NCI-H345 (cell line): ENCODE results near the gene RNF121.
"Not testable (repeated sequence)": the region's sequence is repeated elsewhere in the genome, so short reads cannot be mapped to it uniquely, and the experiment has no call there.

ENCODE experiments used
- DNase-seq: peaks from one replicate; lab custom pipeline; 2025; lab: John Stamatoyannopoulos, UW

Gene RNF121

GRCh38 chr11:71928737-71929443 is at the start of gene RNF121:
Gene RNF121 (plus strand): TSS chr11:71929046. CDS start chr11:71929062, 16 bp downstream.
- peak; percentile 98 for DNase-seq

DNA sequence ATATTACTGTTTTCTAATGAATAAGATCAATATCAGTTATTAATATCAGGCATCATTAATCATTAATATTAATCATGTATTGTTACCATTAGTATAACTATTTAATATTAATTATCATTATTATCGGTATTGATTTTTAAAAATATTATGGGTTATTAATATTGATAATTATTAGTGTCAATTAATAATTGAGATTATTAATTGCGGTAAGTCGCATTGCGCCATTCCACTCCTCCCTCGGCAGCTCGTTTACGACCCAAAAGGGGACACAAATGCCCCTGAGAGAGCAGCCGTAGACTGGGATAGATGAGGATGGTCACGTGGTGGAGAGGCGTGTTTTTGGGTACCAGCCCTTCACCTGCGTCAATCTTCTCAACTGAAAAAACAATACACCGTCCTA is 43.0 kb upstream of the RNF121 start:
- not testable (repeated sequence) for DNase-seq

- DNase-seq: not testable (repeated sequence)
Measured at GRCh38 chr11:71888335-71889010, 40.4 kb upstream of the RNF121 start.

DNA sequence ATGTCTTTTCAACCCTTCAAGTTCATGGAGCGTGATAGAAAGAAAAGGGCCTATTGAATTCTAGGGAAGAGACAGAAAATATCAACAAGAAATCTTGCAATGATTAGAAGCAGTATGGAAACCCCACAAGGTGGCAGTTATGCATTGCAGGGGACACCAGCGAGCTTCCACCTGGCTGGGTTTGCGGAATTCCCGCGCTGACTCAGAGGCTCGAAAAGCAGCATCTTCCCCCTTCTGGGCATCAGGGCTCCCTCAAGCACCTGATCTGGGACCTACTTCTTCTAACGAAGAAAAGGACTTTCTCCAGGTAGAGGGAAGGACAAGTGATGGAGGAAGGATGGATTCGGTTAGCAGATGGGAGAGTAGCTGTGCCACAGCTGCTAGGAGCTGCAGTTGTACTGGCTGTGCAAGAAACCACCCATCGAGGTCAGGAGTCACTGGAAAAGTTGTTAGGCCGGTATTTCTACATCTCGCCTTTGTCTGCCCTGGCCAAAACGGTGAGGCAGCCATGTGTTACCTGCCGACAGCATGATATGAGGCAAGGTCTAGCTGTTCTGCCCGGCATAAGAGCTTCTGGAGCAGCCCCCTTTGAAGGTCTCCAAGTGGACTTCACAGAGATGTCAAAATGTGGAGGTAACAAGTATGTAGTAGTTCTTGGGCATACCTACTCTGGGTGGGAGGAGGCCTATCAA is 39.5 kb upstream of the RNF121 start:
- DNase-seq: not testable (repeated sequence)

DNA sequence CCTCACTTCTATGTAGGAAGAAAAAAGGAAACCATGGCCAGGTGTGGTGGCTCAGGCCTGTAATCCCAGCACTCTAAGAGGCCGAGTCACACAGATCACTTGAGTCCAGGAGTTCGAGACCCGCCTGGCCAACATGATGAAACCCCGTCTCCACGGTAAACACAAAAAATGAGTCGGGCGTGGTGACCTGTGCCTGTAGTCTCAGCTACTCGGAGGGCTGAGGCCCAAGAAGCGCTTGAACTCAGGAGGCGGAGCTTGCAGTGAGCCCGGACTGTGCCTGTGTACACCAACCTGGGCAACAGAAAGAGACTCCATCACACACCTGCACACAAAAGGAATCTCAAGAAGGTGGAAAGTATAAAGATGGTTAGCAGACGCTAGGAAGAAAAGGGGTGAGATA is 32.9 kb upstream of the RNF121 start:
- no peak for DNase-seq

- DNase-seq: not testable (repeated sequence)
Measured at GRCh38 chr11:71901137-71901536, 27.7 kb upstream of the RNF121 start.

DNA sequence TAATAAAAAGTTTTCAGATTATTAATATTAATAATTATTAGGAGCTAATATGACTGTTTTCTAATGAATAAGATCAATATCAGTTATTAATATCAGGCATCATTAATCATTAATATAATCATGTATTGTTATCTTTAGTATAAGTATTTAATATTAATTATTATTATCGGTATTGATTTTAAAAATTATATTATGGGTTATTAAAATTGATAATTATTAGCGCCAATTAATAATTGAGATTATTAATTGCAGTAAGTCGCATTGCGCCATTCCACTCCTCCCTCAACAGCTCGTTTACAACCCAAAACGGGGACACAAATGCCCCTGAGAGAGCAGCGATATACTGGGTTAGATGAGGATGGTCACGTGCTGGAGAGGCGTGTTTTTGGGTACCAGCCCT is 20.6 kb upstream of the RNF121 start:
- no peak for DNase-seq

DNA sequence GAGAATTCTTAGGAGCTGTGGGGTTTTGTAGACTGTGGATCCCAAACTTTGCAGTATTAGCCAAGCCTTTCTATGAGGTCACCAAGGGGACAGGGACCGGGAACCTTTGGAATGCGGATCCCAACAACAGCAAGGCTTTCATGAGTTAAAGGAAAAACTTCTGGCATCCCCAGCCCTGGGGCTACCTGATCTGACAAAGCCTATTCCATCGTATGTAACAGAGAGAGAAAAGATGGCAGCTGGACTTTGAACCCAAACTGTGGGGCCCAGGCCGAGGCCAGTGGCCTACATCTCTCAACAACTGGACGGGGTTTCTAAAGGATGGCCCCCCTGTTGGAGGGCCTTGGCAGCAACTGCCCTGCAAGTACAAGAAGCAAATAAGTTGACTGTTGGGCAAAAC is 18.1 kb upstream of the RNF121 start:
- not testable (repeated sequence) for DNase-seq

DNA sequence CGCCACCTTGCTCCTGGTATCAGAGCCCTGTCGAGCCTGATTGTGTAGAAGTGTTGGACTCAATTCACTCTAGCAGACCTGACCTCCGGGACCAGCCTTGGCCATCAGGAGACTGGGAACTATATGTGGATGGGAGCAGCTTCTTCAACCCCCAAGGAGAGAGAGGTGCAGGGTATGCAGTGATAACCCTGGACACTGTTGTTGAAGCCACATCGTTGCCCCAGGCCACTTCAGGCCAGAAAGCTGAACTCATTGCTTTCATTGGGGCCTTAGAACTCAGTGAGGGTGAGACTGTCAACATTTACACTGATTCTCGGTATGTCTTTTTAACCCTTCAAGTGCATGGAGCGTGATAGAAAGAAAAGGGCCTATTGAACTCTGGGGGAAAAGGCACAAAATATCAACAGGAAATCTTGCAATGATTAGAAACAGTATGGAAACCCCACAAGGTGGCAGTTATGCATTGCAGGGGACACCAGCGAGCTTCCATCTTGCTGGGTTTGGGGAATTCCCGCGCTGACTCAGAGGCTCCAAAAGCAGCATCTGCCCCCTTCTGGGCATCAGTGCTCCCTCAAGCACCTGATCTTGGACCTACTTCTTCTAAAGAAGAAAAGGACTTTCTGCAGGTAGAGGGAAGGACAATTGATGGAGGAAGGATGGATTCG is 17.4 kb upstream of the RNF121 start:
- DNase-seq: not testable (repeated sequence)

- DNase-seq: not testable (repeated sequence)
Measured at GRCh38 chr11:71911986-71912340, 16.9 kb upstream of the RNF121 start.

GRCh38 chr11:71913756-71914526 is 14.9 kb upstream of the RNF121 start:
- no peak for DNase-seq

DNA sequence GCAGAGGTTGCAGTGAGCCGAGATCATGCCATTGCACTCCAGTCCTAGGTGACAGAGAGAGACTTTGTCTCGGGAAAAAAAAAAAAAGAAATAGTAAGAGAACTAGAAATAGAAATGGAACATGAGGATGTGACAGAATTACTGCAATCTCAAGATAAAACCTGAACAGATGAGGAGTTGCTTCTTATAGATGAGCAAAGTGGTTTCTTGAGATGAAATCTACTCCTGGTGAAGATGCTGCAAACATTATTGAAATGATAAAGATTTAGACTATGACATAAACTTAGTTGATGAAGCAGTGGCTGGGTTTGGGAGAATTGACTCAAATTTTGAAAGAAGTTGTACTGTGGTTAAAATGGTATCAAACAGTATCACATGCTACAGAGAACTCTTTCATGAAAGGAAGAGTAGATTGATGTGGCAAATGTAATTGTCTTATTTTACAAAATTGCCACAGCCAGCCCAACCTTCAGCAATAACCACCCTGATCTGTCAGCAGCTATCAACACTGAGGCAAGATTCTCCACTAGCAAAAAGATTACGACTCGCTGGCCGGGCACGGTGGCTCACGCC is 14.1 kb upstream of the RNF121 start:
- no peak for DNase-seq

- DNase-seq: no peak
Measured at GRCh38 chr11:71917646-71918140, 11.2 kb upstream of the RNF121 start.

DNA sequence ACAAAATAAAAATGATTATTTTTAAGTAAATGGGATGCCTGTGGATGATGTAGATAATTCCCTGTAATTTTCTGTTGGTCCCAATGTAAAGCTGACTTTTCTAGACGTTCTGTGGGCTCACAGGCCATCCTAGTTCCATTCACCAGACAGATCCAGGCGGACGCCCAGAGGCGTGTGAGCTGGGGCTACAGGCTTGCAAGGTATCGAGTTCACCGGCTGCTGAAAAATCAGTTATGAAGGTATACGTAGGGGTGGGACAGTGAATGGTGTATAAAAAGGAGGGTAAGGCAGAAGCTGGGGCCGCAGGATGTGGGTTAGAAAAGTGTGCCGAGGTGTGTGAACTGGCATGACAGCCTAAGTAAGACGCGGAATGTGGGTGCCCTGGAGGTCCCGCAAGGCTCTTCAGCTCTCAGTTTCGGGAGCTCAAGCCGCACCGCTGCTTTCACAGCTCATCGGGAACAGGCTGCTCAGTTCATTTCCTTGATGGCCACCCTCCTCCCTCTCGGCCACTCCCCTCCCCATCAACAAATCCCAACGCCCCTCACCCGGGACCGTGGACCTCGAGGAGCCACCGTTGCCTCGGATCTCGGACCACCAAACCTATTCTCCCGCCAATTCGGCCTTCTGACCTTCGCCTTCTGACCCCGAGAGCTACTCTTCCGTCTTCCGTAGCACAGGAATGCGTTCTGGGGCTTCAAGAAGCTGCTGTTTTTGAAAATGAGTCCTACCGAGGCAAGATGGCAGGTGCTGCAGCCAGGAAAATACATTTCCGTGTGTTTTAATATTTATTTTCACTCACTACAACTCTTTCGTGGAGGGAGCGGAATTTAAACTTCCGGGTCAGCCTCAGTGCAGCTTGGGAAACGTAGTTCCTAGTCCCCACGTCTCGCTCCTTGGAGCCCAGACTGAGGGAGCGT is 768 bp upstream of the RNF121 start, which contains the start of gene XNDC1N:
XNDC1N (minus strand) TSS at position 775 of the 917 bp plus-strand sequence. CDS start 5,241 bp downstream, outside the sequence.
- DNase-seq: peak; percentile 94

- DNase-seq: no peak
Measured at GRCh38 chr11:71929491-71929890, 645 bp downstream of the RNF121 start.

DNA sequence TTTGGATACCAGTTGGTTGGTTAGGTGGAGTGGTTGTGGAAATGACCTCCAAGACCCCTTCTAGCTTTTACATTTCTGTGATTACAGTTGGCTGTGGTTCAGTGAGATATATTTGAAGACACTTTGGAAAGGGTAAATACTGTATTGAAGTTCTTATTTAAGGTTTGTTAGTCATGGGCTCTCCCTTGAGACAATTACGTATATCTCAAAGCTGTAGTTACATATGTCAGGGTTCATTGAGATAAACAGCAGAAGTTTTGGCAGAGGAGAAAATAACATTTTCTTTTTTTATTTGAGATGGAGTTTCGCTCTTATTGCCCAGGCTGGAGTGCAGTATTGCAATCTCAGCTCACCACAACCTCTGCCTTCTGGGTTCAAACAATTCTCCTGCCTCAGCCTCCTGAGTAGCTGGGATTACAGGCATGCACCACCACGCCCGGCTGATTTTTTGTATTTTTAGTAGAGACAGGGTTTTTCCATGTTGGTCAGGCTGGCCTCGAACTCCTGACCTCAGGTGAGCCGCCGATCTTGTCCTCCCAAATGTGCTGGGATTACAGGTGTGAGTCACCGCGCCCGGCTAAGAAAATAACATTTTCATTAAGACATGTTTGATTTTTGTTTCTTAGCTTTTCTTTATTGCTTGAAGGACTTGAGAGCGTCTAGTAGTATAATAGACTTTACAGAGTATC is 1.9 kb downstream of the RNF121 start:
- DNase-seq: no peak

DNA sequence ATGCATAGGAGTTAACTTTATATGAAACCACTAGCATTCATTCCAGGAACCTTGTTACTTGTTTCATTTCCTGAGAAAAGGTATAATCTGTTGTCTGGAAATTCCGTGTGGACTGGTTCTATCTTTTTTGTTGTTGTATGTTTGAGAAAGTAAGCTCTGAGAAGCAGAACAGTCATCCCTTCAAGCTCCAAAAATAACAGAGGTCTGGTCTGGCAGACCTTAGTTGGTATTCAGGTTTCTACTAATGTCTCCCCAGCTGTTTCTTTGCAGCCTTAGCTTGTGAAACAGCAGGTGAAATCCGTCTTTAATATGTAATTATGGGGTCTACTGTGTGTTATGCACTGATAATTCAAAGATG is 2.4 kb downstream of the RNF121 start:
- no peak for DNase-seq

GRCh38 chr11:71933141-71933933 is 4.5 kb downstream of the RNF121 start:
- DNase-seq: no peak

- DNase-seq: no peak
Measured at GRCh38 chr11:71934213-71934612, 5.4 kb downstream of the RNF121 start.
